ENCODE measurements around the gene DNAJB6. TPM values are rescaled to one million over a fixed set of nuclear protein-coding genes. Genes with fewer than 3 reads are reported as not detected.
A peak's percentile ranks its signal among the peaks of the same experiment; 100 is the strongest.

DNAJB6 gene
- total RNA-seq, 1 donor from 2014 or later = 103 TPM

DNA sequence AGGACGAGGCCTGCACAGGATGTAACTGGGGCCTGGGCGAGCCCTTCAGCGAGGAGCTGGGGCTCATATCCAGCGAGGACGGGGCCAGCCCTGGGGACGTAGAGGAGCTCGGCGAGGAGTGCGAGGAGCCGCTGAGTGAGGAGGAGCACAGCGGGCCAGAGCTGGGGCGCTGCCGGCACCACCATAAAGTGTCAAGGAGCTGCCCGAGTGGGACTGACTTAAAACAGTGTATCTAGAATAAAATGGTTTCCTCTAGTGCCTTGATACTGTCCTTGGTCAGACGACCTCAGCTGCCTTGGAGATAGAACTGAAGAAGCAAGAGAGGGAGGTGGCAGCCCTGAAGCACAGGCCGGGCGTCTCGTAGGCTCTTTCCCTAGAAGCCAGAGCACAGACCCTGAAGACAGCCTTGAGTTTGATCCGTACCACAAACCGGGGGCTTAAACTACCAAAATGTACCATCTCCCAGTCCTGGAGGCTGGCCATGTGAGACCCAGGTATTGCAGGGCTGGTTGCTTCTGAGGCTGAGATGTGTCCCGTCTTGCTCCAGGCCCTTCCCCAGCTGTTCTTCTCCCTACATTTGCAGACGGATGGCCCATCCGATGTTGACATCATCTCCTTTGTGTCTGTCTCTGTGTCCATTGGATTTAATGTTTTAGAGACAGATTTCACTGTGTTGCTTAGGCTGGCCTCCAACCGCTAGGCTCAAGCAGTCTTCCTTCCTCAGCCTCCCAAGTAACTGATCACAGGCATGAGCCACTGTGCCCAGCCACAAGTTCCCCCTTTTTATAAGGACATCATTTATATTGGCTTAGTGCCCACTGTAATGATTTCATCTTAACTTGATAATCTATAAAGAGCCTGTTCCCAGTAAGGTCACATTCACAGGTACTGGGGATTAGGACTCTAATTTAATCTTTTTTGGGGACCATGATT is 35.8 kb downstream of the DNAJB6 start:
- no peaks in the 10 kb centered on the region for H3K27me3 ChIP-seq (ENCODE audit: low read depth)
- H3K9me3 ChIP-seq = no peaks in the 10 kb centered on the region
- H3K27ac ChIP-seq = no peak overlapping the region
- H3K36me3 ChIP-seq = peaks cover 73% of the 10 kb centered on the region
- TF ChIP-seq, protein P1, sequence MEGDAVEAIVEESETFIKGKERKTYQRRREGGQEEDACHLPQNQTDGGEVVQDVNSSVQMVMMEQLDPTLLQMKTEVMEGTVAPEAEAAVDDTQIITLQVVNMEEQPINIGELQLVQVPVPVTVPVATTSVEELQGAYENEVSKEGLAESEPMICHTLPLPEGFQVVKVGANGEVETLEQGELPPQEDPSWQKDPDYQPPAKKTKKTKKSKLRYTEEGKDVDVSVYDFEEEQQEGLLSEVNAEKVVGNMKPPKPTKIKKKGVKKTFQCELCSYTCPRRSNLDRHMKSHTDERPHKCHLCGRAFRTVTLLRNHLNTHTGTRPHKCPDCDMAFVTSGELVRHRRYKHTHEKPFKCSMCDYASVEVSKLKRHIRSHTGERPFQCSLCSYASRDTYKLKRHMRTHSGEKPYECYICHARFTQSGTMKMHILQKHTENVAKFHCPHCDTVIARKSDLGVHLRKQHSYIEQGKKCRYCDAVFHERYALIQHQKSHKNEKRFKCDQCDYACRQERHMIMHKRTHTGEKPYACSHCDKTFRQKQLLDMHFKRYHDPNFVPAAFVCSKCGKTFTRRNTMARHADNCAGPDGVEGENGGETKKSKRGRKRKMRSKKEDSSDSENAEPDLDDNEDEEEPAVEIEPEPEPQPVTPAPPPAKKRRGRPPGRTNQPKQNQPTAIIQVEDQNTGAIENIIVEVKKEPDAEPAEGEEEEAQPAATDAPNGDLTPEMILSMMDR (IDR thresholded peaks at IDR 0.05) = no peak
- ATAC-seq = peak in 1 of 2 donors; percentile 40
- intact Hi-C loops (cut with DNase I) = no loop called here
- DNase-seq = no peak
- H3K4me1 ChIP-seq = peaks cover 5% of the 10 kb centered on the region
- no peak overlapping the region for H3K4me3 ChIP-seq

- ATAC-seq = peak in 1 of 2 donors; percentile 35
- intact Hi-C loops (cut with DNase I) = no loop called here
- Histone ChIP-seq H3K27me3 (ENCODE audit: low read depth) (no peaks in the 10 kb centered on the region), H3K4me1 (peaks cover 5% of the 10 kb centered on the region), H3K9me3 (no peaks in the 10 kb centered on the region), H3K36me3 (peaks cover 69% of the 10 kb centered on the region), H3K27ac (no peak overlapping the region), H3K4me3 (no peak overlapping the region)
- no peak for DNase-seq
- TF ChIP-seq, protein P1 (IDR thresholded peaks at IDR 0.05) = no peak
These were observed 36.7 kb downstream of the DNAJB6 start for GRCh38 chr7:157373493-157373892.

DNA sequence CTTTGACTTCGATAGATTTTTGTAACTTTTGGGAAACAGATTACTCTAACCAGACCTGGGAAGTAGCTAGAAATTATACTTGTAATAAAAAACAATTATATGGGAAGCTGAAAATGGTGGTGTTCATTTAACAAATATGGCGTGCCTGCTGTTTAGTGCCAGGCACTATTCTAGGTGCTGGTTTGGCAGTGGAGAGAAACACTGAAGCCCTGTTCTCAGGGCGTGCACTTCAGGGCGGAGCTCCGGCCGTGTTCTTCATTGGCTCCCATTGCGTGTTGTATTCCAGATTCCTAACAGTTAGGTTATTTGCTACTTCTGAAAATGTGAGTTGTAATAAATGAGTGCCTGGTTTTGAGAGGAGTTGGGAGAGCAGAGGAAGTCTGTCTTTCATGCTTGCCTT is 38.6 kb downstream of the DNAJB6 start:
- H3K36me3 ChIP-seq = peaks cover 53% of the 10 kb centered on the region
- H3K27me3 ChIP-seq (ENCODE audit: low read depth) = no peaks in the 10 kb centered on the region
- ATAC-seq = no peak
- peaks cover 5% of the 10 kb centered on the region for H3K4me1 ChIP-seq
- no peak overlapping the region for H3K27ac ChIP-seq
- intact Hi-C loops (cut with DNase I) = no loop called here
- DNase-seq = no peak
- TF ChIP-seq, protein P1 (IDR thresholded peaks at IDR 0.05) = no peak
- no peaks in the 10 kb centered on the region for H3K9me3 ChIP-seq
- no peak overlapping the region for H3K4me3 ChIP-seq

- DNase-seq (no peak), ATAC-seq (peak in 1 of 2 donors; percentile 22)
- H3K4me3 ChIP-seq = no peak overlapping the region
- peaks cover 49% of the 10 kb centered on the region for H3K36me3 ChIP-seq
- H3K27me3 ChIP-seq (ENCODE audit: low read depth) = no peaks in the 10 kb centered on the region
- intact Hi-C loops (cut with DNase I) = no loop called here
- no peak overlapping the region for H3K27ac ChIP-seq
- H3K9me3 ChIP-seq = no peaks in the 10 kb centered on the region
- peaks cover 5% of the 10 kb centered on the region for H3K4me1 ChIP-seq
- TF ChIP-seq, protein P1 (IDR thresholded peaks at IDR 0.05) = no peak
These were observed 40.8 kb downstream of the DNAJB6 start for GRCh38 chr7:157377436-157378124.

- no peak overlapping the region for H3K27ac ChIP-seq
- no peak overlapping the region for H3K4me3 ChIP-seq
- no peaks in the 10 kb centered on the region for H3K27me3 ChIP-seq (ENCODE audit: low read depth)
- peaks cover 49% of the 10 kb centered on the region for H3K36me3 ChIP-seq
- TF ChIP-seq, protein P1 (IDR thresholded peaks at IDR 0.05) = no peak
- H3K9me3 ChIP-seq = no peaks in the 10 kb centered on the region
- ATAC-seq (no peak), DNase-seq (no peak)
- H3K4me1 ChIP-seq = peaks cover 5% of the 10 kb centered on the region
- intact Hi-C loops (cut with DNase I) = no loop called here
These were observed 41.6 kb downstream of the DNAJB6 start for GRCh38 chr7:157378390-157378789.

Data from lower lobe of right lung (tissue), 2 donors.